ENCODE results near the gene KLHL22.

DNA sequence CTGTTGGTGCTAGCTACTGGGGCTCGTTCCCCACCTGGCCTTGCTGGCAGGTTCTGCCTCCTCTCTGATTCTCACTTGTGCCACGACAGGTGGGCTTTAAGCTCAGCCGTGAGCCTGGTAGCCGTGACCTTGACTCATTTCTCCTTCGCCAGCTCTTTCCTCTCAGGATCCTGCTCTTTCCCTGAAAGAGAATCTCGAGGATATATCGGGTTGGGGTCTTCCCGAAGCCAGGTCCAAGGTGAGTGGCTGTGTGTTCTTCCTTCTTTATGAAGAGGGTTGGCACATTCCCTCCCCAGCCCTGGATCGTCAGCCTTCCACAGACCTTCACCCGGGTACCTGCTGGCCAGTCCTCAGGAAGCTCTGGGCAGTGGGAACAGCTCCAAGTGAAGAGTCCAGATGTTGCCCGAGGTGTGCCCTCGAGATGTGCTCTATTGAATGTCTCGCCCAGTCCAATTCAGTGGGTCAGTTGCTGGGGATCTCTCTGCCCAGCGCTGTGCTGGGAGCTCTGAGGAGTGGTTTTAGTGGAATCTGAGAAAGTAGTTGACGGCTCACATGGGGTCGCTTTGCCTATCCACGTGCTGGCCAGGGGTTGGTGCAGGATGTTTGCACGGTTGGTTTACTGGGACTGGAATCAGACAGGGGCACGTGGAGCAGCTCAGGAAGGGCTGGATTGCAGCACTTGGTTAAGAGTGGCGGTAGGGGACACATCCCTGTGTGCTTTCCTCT is 100.3 kb downstream of the KLHL22 start:
- TF ChIP-seq EZH2 (optimal IDR thresholded peaks at IDR 0.05; ENCODE audit: low read depth, low read length) = no peak
- TF ChIP-seq, protein P1, sequence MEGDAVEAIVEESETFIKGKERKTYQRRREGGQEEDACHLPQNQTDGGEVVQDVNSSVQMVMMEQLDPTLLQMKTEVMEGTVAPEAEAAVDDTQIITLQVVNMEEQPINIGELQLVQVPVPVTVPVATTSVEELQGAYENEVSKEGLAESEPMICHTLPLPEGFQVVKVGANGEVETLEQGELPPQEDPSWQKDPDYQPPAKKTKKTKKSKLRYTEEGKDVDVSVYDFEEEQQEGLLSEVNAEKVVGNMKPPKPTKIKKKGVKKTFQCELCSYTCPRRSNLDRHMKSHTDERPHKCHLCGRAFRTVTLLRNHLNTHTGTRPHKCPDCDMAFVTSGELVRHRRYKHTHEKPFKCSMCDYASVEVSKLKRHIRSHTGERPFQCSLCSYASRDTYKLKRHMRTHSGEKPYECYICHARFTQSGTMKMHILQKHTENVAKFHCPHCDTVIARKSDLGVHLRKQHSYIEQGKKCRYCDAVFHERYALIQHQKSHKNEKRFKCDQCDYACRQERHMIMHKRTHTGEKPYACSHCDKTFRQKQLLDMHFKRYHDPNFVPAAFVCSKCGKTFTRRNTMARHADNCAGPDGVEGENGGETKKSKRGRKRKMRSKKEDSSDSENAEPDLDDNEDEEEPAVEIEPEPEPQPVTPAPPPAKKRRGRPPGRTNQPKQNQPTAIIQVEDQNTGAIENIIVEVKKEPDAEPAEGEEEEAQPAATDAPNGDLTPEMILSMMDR (IDR thresholded peaks at IDR 0.05; ENCODE audit: low read length) = no peak
